Common myeloid progenitor, CD34-positive (primary cell): ENCODE data around the gene CDK9.

Experiments used
- CTCF ChIA-PET: fragments of 350-600 bp; sonication (Branson Sonifier 250); formaldehyde crosslinking; loops from one replicate; lab custom pipeline; 2021; ENCODE audit warnings: antibody characterized with exemption; lab: Charles Lee
- POLR2A ChIA-PET: fragments of 350-600 bp; sonication (Branson Sonifier 250); formaldehyde crosslinking; loops from one replicate; lab custom pipeline; 2021; ENCODE audit warnings: antibody characterized with exemption; lab: Charles Lee
- DNase-seq, 3 donors: peaks; one replicate each; pipeline versions ENCODE4 v3.0.0 to v3.0.0-alpha.2; 2013
- H3K27ac ChIP-seq, 2 experiments: 1 replicate in 1 of 2; 2 replicates in 1 of 2; pipeline ENCODE4 v1.7.0; 2013; ENCODE audit warnings: inconsistent platforms in 2 of 2, low read length in 2 of 2, mild to moderate bottlenecking in 2 of 2, low read depth in 1 of 2, moderate library complexity in 1 of 2; ENCODE audit not compliant: severe bottlenecking in 2 of 2, insufficient read depth in 1 of 2, poor library complexity in 1 of 2
- H3K27me3 ChIP-seq, 5 experiments: replicated peaks in 2 of 5; 1 replicate in 3 of 5; 2 replicates in 2 of 5; pipeline versions ENCODE4 v1.6.1 to v1.7.0; 2013; ENCODE audit warnings: low read length in 4 of 5, mild to moderate bottlenecking in 2 of 5, moderate library complexity in 2 of 5, inconsistent platforms in 1 of 5; ENCODE audit not compliant: insufficient read depth in 5 of 5, control insufficient read depth in 4 of 5
- H3K36me3 ChIP-seq, 4 experiments: 1 replicate in 2 of 4; 2 replicates in 2 of 4; pipeline versions ENCODE4 v1.6.1 to v1.7.0; 2013; ENCODE audit warnings: low read length in 3 of 4, control low read depth in 1 of 4, mild to moderate bottlenecking in 1 of 4; ENCODE audit not compliant: control insufficient read depth in 4 of 4, insufficient read depth in 4 of 4
- H3K4me1 ChIP-seq, 4 experiments: 1 replicate in 3 of 4; 2 replicates in 1 of 4; pipeline versions ENCODE4 v1.6.1 to v1.7.1; 2013; ENCODE audit warnings: low read length in 3 of 4, mild to moderate bottlenecking in 3 of 4, control low read depth in 1 of 4, inconsistent platforms in 1 of 4, moderate library complexity in 1 of 4; ENCODE audit not compliant: control insufficient read depth in 4 of 4, insufficient read depth in 4 of 4; ENCODE audit errors: control extremely low read depth in 1 of 4
- H3K4me3 ChIP-seq, 7 experiments: 1 replicate in 4 of 7; 2 replicates in 3 of 7; pipeline versions ENCODE4 v1.5.1 to v1.7.0; 2013; ENCODE audit warnings: mild to moderate bottlenecking in 7 of 7, low read length in 6 of 7, moderate library complexity in 6 of 7, inconsistent platforms in 2 of 7, low read depth in 2 of 7, control low read depth in 1 of 7; ENCODE audit not compliant: insufficient read depth in 4 of 7, control insufficient read depth in 1 of 7; ENCODE audit errors: extremely low read depth in 1 of 7
- H3K9me3 ChIP-seq, 5 experiments: 1 replicate in 4 of 5; 2 replicates in 1 of 5; pipeline versions ENCODE4 v1.6.1 to v1.7.1; 2013; ENCODE audit warnings: low read length in 4 of 5, mild to moderate bottlenecking in 2 of 5, inconsistent platforms in 1 of 5, low read depth in 1 of 5, moderate library complexity in 1 of 5; ENCODE audit not compliant: control insufficient read depth in 4 of 5, insufficient read depth in 2 of 5; ENCODE audit errors: control extremely low read depth in 1 of 5
- WGBS: methylation state at CpG from one replicate; pipeline ENCODE4 v1.1.5; 2013; ENCODE audit not compliant: insufficient coverage; 5-methylcytosine and 5-hydroxymethylcytosine counted together

The CDK9 gene

DNA sequence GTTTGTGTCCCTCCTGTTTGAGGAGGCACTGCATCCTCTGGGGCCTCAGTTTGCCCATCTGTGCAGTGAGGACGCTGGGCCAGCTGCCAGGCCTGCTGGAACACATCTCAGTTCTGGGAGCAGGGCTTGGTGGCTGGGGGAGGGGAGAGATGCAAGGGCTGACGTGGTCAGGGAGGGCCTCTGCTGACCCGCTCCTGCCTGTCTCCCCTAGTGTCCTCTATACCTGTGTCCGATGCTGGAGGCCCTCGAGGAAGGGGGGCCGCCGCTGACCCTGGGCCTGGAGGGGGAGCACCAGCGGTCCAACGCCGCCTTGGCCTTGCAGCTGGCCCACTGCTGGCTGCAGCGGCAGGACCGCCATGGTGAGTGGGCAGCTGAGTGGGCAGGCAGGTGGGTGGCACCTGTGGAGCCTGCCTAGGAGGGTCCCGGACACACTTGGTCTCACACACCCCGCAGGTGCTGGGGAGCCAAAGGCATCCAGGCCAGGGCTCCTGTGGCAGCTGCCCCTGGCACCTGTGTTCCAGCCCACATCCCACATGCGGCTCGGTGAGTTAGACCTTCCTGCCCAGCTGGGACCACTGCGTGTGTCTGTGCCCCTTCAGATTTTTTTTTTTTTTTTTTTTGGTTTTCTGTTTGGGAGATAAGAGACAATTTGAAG is 22.6 kb downstream of the CDK9 start:
- H3K36me3 ChIP-seq: peaks cover 10 to 74% (median 55%) of the 10 kb centered on the region in 4 experiments
- no peak overlapping the region for H3K4me3 ChIP-seq
- no peaks in the 10 kb centered on the region for H3K9me3 ChIP-seq
- CTCF ChIA-PET: interaction anchor here (0.6 to 2.3 kb wide), 7 partner anchors 16 to 112 kb away, joined by 3 to 5 read pairs (median 4); no protein-coding TSS in a partner anchor
- no peaks in the 10 kb centered on the region for H3K27me3 ChIP-seq
- peaks cover 2 to 18% (median 14%) of the 10 kb centered on the region in 4 experiments for H3K4me1 ChIP-seq
- POLR2A ChIA-PET: interaction anchor here (0.6 kb wide), 2 partner anchors 16 to 114 kb away, joined by 3 read pairs; no protein-coding TSS in a partner anchor
- no peak for DNase-seq
- 97% methylated on average over 13 of the region's 17 CpGs for WGBS
- H3K27ac ChIP-seq: no peak overlapping the region

DNA sequence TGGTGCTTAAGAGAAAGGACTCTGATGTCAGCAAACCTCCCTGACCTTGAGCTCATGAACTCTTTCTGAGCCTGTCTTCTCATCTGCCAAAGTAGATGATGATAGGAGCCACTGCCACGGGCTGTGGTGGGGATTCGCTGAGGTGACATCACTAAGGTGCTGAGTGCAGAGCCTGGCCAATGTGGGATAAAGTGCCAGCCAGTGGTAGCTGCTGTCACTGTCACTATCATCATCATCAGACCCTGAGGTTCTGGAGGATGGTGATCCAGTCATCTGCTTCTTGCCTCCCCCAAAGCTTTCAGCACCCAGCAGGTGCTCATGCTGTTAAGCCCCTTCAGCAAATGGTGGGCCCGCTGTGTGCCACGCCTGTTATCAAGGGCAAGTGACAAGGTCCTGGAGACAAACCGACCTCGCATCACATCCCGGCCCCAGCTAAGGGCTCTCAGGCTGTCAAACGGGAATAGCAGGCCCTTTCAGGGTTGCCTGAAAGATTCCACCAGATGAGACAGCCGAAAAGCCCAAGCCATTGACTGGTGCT is 23.2 kb downstream of the CDK9 start:
- peaks cover 0 to 12% (median 8%) of the 10 kb centered on the region in 4 experiments for H3K4me1 ChIP-seq
- 97% methylated on average over 9 of the region's 9 CpGs for WGBS
- no peaks in the 10 kb centered on the region for H3K27me3 ChIP-seq
- no peak overlapping the region for H3K4me3 ChIP-seq
- no peak for DNase-seq
- no peaks in the 10 kb centered on the region for H3K9me3 ChIP-seq
- peaks cover 10 to 80% (median 61%) of the 10 kb centered on the region in 4 experiments for H3K36me3 ChIP-seq
- POLR2A ChIA-PET: interaction anchor here (0.6 kb wide), 2 partner anchors 16 to 113 kb away, joined by 3 read pairs; no protein-coding TSS in a partner anchor
- CTCF ChIA-PET: interaction anchor here (1.0 to 2.3 kb wide), 7 partner anchors 16 to 112 kb away, joined by 3 to 5 read pairs (median 4); no protein-coding TSS in a partner anchor
- no peak overlapping the region for H3K27ac ChIP-seq

DNA sequence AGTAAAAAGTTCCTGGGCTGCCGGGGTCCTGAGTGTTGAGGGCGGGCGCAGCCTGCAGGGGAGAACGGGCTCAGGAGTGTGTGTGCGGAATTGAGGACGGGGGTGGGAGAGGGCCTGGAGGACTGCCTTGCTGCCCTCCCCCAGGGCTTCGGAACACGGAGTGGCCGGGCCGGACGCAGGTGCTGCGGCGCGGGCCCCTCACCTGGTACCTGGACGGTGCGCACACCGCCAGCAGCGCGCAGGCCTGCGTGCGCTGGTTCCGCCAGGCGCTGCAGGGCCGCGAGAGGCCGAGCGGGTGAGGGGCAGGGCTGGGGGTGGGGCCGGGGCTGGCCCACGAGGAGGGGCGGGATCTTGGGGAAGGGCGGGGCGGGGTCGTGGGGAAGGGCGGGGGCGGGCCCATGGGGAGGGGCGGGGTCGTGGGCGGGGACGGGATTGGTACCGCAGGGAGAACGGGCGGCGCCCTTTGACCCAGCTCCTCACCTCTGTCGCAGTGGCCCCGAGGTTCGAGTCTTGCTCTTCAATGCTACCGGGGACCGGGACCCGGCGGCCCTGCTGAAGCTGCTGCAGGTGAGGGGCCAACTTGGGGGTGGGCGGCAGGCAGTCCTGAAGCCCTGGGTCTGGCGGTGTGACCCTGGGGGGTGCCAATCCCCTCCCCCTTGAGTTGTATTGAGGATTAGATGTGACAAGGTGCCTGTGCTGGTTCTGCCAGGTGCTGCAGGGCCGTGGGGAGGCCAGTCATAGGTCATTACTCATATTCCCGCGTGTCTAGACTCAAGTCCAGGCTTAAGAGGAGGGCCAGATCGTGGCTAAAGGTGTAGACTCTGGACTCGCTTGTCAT is 23.9 kb downstream of the CDK9 start:
- ChIA-PET POLR2A (interaction anchor here (0.6 kb wide), 1 partner anchor 17 kb away, joined by 3 read pairs; no protein-coding TSS in a partner anchor), CTCF (interaction anchor here (1.0 to 2.3 kb wide), 7 partner anchors 15 to 111 kb away, joined by 3 to 5 read pairs (median 4); no protein-coding TSS in a partner anchor)
- peaks cover 0 to 5% (median 2%) of the 10 kb centered on the region in 4 experiments for H3K4me1 ChIP-seq
- no peaks in the 10 kb centered on the region for H3K9me3 ChIP-seq
- WGBS: 89% methylated on average over 34 of the region's 57 CpGs
- no peak for DNase-seq
- H3K27me3 ChIP-seq: no peaks in the 10 kb centered on the region
- H3K27ac ChIP-seq: no peak overlapping the region
- peaks cover 10 to 81% (median 60%) of the 10 kb centered on the region in 4 experiments for H3K36me3 ChIP-seq
- no peak overlapping the region for H3K4me3 ChIP-seq

DNA sequence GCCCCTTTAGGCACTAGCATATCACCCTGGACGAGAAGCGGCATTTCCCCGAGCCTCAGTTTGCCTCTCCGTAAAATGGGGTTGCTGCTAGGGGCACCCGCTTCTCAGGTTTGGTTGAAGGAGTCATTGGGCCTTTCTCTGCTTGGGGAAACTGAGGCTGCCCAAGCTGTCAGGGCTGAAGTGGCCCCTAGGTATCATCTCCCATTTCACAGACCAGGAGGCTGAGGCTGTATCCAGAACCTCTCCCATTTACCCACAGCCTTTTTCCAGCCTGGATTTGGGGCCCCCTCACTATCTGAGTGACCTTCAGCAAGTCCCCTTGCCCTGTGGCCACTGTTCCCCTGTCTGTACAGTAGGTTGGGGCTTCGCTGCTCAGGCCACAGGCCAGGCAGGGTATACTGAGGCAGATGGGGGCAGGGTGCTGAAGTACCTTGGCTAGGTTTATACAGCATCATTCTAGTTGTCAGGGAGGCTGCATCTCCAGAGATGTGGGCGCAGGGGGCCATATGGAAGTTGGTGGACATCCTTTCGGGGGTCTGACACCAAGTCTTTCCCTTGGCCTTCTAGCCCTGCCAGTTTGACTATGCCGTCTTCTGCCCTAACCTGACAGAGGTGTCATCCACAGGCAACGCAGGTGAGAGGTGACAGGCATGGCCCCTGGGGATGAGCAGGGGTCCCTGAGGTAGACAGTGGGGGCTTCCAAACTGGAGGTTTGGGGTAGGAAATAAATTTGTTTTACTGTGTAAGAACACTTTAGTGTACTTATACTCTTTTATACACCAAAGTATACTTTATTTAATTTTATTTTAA is 24.7 kb downstream of the CDK9 start:
- POLR2A ChIA-PET: no interaction called here

DNA sequence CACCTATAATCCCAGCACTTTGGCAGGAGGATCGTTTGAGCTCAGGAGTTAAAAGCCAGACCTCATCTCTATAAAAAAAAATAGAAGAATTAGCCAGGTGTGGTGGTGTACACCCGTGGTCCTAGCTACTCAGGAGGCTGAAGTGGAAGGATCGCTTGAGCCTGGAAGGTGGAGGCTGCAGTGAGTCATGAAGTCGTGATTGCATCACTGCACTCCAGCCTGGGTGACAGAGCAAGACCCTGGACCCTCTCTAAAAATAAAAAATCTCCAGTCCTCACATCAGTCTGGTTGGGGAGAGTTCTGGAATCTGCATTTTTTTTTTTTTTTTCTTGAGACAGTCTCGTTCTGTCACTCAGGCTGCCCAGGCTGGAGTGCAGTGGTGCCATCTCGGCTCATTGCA is 26.2 kb downstream of the CDK9 start:
- H3K9me3 ChIP-seq: no peaks in the 10 kb centered on the region
- peaks cover 6 to 91% (median 67%) of the 10 kb centered on the region in 4 experiments for H3K36me3 ChIP-seq
- H3K27ac ChIP-seq: no peak overlapping the region
- ChIA-PET CTCF (interaction anchor here (0.6 to 1.4 kb wide), 4 partner anchors 25 to 217 kb away, joined by 3 to 4 read pairs (median 4); no protein-coding TSS in a partner anchor), POLR2A (interaction anchor here (0.6 kb wide), 1 partner anchor 290 kb away, joined by 3 read pairs; no protein-coding TSS in a partner anchor)
- H3K4me1 ChIP-seq: peaks cover 0 to 3% (median 0%) of the 10 kb centered on the region in 4 experiments
- WGBS: 100% methylated on average over 3 of the region's 6 CpGs
- no peak overlapping the region for H3K4me3 ChIP-seq
- DNase-seq: no peak
- H3K27me3 ChIP-seq: no peaks in the 10 kb centered on the region

More for the DNA sequence above, 24.7 kb downstream of the CDK9 start:
- WGBS: 98% methylated on average over 7 of the region's 10 CpGs
- no peak for DNase-seq
- H3K27ac ChIP-seq: no peak overlapping the region
- peaks cover 10 to 89% (median 66%) of the 10 kb centered on the region in 4 experiments for H3K36me3 ChIP-seq
- peaks cover 0 to 3% (median 0%) of the 10 kb centered on the region in 4 experiments for H3K4me1 ChIP-seq
- H3K4me3 ChIP-seq: no peak overlapping the region
- no peaks in the 10 kb centered on the region for H3K9me3 ChIP-seq
- H3K27me3 ChIP-seq: no peaks in the 10 kb centered on the region
- CTCF ChIA-PET: interaction anchor here (1.1 to 2.3 kb wide), 2 partner anchors 16 to 17 kb away, joined by 3 to 5 read pairs; no protein-coding TSS in a partner anchor
